Forelimb muscle (tissue), 1 donor: Measurements from ENCODE around the gene CENPC. TPM values are rescaled to one million over a fixed set of nuclear protein-coding genes. Genes with fewer than 3 reads are reported as not detected.
A peak's percentile ranks its signal among the peaks of the same experiment; 100 is the strongest.

Experiments used
- DNase-seq: peaks from one replicate; pipeline ENCODE4 v3.0.0-alpha.2; 2013; ENCODE audit warnings: low read depth
- polyA plus RNA-seq: library from polyadenylated mRNA; unstranded; fragments of 120-200 nt; gene quantifications from one replicate; pipeline ENCODE4 v1.2.1, GENCODE V29; 2013; ENCODE audit not compliant: insufficient read length

The CENPC gene, protein sequence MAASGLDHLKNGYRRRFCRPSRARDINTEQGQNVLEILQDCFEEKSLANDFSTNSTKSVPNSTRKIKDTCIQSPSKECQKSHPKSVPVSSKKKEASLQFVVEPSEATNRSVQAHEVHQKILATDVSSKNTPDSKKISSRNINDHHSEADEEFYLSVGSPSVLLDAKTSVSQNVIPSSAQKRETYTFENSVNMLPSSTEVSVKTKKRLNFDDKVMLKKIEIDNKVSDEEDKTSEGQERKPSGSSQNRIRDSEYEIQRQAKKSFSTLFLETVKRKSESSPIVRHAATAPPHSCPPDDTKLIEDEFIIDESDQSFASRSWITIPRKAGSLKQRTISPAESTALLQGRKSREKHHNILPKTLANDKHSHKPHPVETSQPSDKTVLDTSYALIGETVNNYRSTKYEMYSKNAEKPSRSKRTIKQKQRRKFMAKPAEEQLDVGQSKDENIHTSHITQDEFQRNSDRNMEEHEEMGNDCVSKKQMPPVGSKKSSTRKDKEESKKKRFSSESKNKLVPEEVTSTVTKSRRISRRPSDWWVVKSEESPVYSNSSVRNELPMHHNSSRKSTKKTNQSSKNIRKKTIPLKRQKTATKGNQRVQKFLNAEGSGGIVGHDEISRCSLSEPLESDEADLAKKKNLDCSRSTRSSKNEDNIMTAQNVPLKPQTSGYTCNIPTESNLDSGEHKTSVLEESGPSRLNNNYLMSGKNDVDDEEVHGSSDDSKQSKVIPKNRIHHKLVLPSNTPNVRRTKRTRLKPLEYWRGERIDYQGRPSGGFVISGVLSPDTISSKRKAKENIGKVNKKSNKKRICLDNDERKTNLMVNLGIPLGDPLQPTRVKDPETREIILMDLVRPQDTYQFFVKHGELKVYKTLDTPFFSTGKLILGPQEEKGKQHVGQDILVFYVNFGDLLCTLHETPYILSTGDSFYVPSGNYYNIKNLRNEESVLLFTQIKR
- polyA plus RNA-seq, result 14.6 TPM

DNA sequence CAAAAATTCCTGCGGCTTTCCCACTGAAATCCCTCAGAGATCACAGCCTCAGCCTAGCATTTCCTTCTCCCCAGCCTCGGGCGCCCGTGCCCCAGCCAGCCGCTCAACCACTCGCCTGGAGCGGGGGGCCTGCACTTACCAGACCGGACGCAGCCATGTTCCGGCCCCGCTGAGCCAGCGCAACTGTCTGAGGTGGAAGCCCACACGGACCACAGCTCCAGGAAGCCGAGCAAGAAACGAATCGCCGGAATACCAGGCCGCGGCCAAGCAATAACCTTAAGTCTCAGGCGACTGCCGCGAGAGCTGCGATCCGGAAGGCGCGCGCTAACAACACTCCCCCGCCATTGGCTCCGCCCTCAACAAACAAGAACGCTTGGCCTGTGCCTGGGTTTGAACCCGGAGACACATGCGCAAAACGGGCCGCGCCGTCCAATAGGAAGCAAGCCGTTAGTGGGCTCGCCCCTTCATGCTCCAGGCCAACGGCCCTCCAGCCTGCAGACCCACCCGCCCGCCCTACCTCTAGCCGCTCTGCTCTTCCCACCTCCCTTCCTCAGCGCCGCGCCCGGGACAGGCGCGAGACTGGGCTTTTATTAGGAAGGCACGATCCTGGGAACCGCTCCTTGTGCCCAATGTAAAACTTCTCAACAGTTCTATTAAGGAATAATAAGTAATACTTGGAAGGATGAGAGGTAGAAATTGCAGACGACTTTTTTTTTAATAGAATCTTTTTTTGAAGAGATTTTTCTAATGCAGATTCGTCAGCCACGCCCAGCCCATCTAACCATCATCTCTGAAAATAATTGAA is at the start of gene CENPC:
Gene CENPC (minus strand): TSS at position 305 of the 805 bp plus-strand sequence. CDS start 148 bp downstream, at position 157.
- peak; percentile 93 for DNase-seq

DNA sequence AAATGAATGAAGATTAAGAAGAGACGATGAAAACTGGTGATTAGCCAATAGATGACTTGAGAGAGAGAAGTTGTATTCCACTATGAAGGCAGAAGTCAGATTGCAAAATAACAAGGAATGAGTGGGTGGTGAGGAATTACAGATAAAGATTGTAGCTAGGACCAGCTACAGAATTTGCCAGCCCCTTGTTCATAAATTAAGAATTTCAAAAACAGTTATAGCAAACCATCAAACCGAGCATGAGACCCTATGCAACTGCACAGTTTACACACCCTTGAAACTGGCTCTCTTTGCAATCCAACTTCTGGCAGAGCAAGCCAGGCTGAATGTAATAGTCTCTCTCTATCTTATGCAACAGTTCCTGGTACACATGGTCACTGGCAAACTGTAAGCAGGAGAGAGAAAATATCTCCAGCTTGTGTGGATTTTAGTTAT is 48.5 kb upstream of the CENPC start:
- DNase-seq, result no peak

DNA sequence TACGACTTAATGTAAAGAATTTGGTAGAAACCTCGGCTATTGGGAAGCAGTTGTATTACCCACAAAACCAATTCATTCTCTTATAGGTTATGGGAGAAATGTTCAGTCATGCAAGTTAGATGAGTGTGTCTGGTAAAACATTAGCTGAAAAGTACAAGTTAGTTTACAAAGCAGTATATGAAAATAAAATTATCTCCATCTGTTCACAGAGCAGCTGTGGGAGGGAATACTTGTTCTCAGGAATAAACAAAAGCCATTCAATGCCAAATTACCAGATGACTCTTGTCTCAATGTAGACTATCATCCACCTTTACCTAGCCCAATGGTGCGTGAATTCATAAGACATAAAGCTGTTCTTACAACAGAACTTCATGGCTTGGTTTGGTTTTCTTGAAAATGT is 41.9 kb upstream of the CENPC start:
- DNase-seq, result no peak

DNA sequence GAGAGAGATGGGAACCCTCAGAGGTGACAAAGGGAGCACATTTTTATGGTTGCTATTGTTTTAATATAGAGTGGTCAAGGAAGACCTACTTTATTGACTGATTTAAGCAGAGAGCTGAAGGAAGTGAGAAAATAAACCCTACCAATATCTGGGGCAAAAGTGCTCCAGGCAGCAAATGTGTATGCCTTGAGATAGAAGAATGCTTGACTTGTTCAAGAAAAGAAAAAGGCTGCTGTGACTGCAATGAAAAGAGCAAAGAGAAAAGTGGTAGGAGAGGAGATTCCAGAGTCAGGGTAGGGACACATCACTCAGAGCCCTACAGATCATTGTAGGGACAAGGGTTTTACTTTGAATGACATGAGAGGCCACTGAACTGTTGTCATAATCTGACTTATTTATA is 39.2 kb upstream of the CENPC start:
- DNase-seq, result no peak

DNA sequence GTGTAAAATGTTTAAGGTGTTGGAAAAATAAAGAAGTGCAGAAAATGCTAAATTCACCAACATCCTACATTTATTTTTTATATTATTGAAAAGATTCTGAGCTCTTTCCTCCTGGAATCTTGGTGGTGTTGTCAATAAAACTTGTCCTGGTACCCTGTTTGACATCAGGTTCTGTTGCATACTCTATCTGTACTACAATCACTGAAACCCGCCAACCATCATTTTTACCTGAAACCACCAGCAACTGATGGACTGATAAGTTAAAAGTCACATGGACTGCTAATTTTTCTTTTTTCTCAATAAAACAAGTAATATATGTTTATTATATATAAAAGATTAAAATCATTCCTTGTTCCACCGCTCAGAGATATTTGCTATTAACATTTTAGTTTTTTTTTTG is 36.6 kb upstream of the CENPC start:
- DNase-seq, result no peak

DNA sequence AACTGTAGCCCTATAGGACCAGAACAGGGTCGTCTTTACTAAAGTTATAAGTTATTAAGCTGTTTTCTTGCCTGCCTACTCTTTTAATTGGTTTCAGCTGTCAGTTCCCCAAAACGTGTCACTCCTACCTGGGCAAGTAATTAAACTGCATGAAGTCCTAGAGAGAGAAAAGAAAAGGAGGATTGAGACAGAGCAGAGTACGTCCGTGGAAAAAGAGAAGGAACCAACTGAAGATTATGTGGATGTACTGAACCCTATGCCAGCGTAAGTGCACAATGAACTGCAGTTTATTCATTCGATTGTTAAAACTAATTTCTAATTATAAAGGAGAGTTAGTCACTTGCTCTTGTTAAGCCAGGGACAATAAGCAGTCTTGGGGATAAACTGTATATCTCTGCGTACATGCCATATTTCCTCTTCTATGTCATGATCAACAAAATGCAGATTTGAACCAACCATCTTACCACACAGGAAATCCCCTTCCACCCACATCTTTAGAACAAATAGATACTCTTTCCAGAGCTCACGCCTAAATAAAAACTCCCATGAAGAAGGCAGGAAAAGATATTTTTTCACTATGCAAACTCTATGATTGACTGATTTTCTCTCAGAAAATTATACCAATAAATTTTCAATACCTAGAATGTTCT is 36.0 kb upstream of the CENPC start:
- DNase-seq, result no peak

DNA sequence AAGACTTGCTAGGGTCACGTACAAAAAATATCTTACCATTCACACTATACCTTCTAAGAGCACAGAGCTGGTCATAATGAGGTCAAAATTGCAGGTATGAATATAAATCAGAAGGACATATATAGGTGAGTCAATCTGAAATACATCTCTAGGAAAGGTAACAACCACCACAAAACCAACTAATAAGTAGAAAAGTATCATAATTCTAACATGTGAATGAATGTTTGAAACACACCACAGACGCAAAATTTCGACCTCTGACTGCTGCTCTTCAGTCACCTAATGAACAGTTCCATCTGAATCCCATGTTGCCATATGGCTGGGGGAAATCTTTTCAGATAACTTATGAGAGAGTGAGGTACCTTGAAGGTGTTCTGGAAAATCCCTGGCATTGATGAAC is 35.3 kb upstream of the CENPC start:
- DNase-seq, result no peak

DNA sequence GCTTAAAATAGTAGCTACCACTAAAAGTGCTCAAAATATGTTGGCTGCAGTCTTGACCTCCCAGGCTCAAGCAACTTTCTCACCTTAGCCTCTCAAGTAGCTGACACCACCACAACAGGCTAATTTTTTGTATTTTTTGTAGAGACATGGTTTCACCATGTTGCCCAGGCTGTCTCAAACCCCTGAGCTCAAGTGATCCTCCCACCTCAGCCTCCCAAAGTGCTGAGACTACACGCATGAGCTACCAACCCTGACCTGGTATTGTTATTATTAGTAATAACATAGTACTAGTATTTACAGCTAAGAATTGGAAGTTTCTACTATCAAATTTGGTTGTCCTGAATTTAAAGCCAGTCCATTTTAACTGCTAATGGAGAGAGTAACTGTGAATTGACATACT is 31.2 kb upstream of the CENPC start:
- DNase-seq, result no peak

DNA sequence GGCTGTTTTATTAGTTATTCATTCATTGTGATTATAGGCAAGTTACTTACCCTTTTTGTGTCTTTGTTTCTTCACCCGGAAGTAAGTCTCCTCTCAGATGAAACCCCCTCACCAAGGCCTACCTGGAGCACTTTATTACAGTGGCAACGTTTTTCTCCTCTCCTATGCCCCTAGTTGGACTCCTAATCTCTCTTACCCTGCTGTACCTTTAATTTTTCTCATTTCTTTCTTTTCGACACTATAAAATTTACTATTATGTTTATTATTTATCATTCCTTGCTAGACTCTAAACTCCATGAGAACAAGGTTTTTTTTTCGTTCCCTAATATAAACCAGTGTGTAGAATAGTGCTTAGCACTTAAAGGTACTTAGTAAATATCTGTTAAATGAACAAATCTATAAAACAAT is 30.8 kb upstream of the CENPC start:
- DNase-seq, result no peak

DNA sequence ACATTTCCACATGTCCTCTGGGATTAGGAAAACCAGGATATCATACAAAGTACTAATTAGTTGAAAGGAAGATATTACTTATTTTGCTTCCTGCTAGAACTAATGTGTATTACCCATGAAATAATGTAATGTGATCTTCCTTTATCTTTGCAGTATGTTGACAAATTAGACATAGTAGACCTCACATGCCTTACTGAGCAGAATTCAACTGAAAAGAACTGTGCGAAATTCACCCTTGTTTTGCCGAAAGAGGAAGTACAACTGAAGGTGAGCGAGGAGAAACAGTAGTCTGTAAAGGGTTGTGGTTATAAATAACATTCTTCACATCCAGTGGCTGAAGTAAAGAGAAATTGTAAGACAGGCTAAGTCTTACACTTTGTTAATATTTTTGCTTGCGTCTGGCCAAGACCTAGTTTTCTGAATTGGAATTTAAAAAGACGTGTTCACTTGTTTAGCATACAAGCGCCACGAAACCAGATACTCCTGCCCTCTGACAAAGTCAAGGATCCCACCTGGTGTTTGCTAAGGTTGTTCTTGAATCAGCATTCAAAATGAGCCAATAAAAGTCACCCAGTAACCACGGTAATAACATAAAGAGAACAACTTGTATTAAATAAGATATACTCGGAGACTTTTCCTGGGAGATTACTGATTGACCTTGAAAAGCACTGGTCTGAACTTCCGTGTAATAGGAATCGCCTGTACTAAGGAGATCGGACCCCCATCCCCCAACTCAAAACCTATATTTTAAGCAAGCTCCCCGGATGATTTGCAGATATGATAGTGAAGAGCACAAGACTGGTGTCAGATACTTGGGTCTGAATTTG is 30.1 kb upstream of the CENPC start:
- DNase-seq, result no peak

DNA sequence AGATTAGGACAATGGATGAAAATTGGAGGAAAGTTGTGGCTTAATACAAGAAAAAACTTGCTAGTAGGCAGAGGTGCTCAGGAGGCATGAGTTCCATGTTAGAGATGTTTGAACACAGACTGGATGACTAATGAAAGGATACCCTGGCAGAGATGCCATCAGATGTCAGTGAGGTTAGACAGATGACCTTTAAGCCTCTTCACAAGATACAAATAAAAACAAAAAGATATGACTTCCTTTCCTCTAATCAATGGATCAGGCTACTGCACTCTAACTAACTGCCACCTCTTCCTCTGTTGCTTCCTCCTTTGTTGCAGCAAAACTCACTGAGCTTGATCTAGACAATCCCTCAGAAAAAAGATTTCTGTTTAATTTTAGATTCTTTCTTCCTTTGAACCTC is 27.9 kb upstream of the CENPC start:
- DNase-seq, result no peak

DNA sequence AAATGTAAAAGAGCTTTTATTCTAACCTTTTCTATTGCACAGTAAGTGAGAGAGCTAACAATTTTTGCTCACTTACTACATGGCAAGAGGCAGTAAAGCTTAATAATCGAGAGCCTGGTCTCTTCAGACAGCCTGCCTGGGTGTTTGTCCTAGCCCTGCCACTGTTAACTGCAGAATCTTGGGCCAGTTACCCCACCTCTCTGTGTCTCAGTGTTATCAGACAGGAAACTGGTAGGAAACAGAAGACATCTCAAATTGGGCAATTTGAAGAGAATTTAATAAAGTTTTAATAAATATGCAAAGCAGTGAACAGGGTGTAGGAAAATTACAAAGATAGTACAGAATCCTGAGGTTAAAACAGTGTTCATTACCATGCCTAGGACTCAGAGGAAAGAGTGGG is 26.7 kb upstream of the CENPC start:
- DNase-seq, result no peak

DNA sequence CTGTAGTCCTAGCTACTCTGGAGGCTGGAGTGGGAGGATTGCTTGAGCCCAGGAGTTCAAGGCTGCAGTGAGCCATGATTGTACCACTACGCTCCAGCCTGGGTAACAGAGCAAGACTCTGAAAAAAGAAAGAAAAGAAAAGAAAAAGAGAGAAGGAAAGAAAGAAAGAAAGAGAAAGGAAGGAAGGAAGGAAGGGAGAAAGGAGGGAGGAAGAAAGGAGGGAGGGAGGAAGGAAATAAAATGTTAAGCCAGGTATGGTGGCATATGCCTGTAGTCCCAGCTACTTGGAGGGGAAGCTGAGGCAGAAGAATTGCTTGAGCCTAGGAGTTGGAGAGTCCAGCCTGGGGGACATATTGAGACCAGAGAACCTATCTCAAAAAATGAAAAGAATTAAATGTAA is 25.2 kb upstream of the CENPC start:
- no peak for DNase-seq

DNA sequence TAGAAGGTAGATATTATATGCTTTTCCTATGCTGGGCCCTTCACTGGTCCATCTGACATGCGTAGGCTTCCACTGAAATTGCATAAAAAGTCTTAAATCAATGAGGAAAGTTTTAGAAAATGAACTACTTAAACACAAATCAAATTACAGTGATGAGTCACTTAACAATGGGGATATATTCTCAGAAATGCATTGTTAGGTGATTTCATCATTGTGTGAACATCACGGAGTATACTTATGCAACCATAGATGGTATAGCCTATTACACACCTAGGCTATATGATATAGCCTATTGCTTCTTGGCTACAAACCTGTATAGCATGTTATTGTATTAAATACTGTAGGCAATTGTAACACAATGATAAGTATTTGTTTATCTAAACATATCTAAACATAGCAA is 23.5 kb upstream of the CENPC start:
- no peak for DNase-seq

DNA sequence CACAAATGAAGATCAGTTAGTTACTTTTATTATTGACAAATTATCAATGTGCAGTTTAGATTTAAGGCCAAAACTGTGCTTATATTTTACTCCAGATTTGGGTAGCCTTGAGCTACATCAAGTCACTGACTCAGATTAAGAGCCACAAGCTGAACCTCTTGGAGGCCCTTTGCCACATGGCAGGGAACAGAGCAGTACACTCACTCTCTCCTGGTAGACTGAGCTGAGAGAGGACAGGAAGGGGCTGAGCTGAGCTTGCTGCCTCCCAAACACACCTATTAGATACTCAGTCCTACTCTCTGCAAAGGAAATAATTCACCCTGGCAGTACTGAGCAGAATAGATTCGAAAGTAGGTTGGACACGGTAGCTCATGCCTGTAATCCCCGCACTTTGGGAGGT is 21.0 kb upstream of the CENPC start:
- DNase-seq, result no peak

DNA sequence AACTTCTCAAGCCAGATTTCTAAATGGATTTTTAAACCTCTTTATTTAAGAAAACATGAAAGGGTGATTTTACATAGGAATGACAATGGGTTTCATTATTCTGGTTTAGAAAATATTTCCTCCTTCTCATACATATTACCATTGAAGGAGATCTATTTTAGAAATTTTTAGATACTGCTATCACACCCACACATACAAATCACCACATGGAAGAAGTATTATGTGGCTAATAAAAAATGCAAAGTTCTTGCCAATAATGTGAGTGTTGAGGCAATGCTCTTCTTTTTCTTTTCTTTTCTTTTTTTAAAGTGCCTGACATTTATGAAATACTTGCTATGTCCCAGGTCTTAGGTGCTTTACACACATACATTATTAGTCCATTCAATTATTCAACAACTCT is 20.0 kb upstream of the CENPC start:
- DNase-seq, result no peak

DNA sequence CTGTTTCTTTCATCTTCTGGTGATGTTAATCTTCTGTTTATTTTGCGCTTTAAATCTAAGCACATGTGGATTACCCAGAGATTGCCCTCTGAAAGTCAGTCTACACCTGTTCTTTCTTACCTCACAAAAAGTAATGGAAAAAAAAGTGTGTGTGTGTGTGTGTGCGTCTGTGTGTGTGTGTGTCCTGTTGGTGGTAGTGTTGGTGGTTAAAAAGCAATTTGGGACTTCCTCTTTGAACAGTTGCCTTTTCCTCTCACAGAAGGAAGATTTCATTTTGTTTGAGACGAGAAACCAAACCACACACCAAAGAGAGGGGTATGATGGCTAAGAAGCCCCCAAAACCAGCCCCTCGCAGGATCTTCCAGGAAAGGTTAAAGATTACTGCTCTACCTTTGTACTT is 13.2 kb upstream of the CENPC start, which contains the start of gene STAP1:
Gene STAP1 (plus strand): TSS at position 235 of the 400 bp plus-strand sequence. CDS start 83 bp downstream, at position 318.
- no peak for DNase-seq

DNA sequence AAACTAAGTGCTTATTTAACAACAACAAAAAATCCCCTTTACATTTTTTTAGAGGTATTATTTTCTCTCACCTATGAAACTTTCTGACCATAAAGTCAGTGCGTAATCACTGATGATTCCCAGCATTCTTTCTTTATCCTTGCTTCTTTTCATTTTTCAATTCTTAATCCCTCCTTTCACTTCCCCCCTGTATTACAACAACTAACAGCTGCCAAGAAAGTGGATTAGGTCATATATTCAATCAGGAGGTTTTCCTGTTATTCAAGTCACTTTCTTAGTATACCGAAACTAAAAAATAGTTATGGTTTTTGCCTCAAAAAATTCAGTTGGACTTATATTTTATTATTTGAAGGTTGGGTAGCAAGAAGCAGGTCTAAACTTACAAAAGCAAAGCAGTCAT is 11.1 kb upstream of the CENPC start:
- no peak for DNase-seq

DNA sequence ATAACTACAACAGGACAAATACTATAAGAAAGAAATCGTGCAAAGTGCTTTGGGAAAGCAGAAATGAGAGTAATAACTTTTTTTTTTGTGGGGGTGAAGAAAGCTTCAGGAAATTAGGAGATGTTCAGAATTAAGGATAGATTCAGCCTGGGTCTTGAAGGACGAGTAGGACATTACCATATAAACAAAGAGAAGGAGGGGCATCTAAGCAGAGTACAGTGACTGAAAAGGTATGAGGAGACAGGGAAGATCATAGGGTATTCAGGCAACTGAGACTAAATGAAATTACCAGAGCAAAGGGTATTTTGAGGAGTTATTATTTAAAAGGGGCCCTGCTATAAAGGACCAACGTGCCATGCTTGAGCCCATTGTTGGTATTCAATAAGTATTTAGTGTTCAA is 10.1 kb upstream of the CENPC start:
- no peak for DNase-seq

DNA sequence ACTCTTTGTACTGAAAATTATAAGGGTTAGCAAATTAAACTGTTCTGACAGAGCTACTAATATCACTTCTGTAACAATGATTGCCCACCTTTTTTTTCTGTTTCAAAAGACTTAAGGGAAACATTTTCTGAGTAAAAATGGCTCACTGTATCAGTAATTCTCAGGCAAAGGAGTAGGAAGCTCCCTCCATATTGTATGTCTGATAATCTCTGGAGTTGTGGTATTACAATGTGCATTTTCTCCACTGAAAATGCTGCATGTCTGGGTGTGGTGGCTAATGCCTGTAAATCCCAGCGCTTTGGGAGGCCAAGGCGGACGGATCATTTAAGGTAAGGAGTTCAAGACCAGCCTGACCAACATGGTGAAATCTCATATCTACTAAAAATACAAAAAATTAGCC is 8.8 kb upstream of the CENPC start:
- no peak for DNase-seq
